Loucy (cell line): ENCODE measurements around the gene TACO1.

Experiments
- H2AFZ ChIP-seq: fragments of 200-600 bp; sonication (generic); 2 replicates; pipeline ENCODE4 v1.6.0; 2016; ENCODE audit warnings: antibody characterized with exemption, mild to moderate bottlenecking, low read length, moderate library complexity
- H3F3A ChIP-seq: fragments of 200-600 bp; 2 replicates; pipeline ENCODE4 v1.6.0; 2016; ENCODE audit warnings: antibody characterized with exemption, low read depth, mild to moderate bottlenecking
- H3K27me3 ChIP-seq: fragments of 200-600 bp; sonication (generic); 2 replicates; pipeline ENCODE4 v1.6.1; 2014; ENCODE audit warnings: low read length, mild to moderate bottlenecking; ENCODE audit not compliant: insufficient read depth, poor library complexity, severe bottlenecking
- H3K36me3 ChIP-seq: fragments of 200-600 bp; sonication (generic); 2 replicates; pipeline ENCODE4 v1.6.1; 2016; ENCODE audit warnings: low read length; ENCODE audit not compliant: insufficient read depth
- H3K4me1 ChIP-seq: fragments of 200-600 bp; sonication (generic); 2 replicates; pipeline ENCODE4 v1.5.1; 2014; ENCODE audit warnings: low read length, mild to moderate bottlenecking; ENCODE audit not compliant: insufficient read depth, poor library complexity, severe bottlenecking
- H3K4me2 ChIP-seq: fragments of 200-600 bp; sonication (generic); 2 replicates; pipeline ENCODE4 v1.6.0; 2014; ENCODE audit warnings: antibody characterized with exemption, low read length, low read depth, mild to moderate bottlenecking; ENCODE audit not compliant: poor library complexity, severe bottlenecking
- H3K4me3 ChIP-seq: fragments of 200-600 bp; sonication (generic); 2 replicates; pipeline ENCODE4 v1.5.1; 2014; ENCODE audit warnings: low read length, mild to moderate bottlenecking, mixed read lengths; ENCODE audit not compliant: poor library complexity, severe bottlenecking
- H3K79me2 ChIP-seq: fragments of 200-600 bp; sonication (generic); 2 replicates; pipeline ENCODE4 v1.6.1; 2014; ENCODE audit warnings: low read length; ENCODE audit not compliant: insufficient read depth
- H3K9ac ChIP-seq: fragments of 200-600 bp; sonication (generic); 2 replicates; pipeline ENCODE4 v1.6.0; 2014; ENCODE audit warnings: mild to moderate bottlenecking, low read depth, low read length, moderate library complexity; ENCODE audit not compliant: poor library complexity, severe bottlenecking
- H3K9me2 ChIP-seq: fragments of 200-600 bp; sonication (generic); replicated peaks from 2 replicates; pipeline ENCODE4 v1.6.1; 2016; ENCODE audit warnings: low read depth, low read length, mixed read lengths
- H3K9me3 ChIP-seq: fragments of 200-600 bp; sonication (generic); 2 replicates; pipeline ENCODE4 v1.6.1; 2014; ENCODE audit warnings: mild to moderate bottlenecking, antibody characterized with exemption, low read length, low read depth; ENCODE audit not compliant: insufficient read depth
- H4K20me1 ChIP-seq: fragments of 200-600 bp; sonication (generic); 2 replicates; pipeline ENCODE4 v1.6.0; 2014; ENCODE audit warnings: antibody characterized with exemption, low read length, mild to moderate bottlenecking; ENCODE audit not compliant: insufficient read depth, poor library complexity, severe bottlenecking
- CTCF ChIP-seq: fragments of 200-600 bp; sonication (generic); conservative IDR thresholded peaks from 2 replicates; pipeline ENCODE4 v1.5.1; 2014; ENCODE audit warnings: mild to moderate bottlenecking, antibody characterized with exemption, low read length
- EZH2phosphoT487 ChIP-seq: fragments of 200-600 bp; IDR thresholded peaks from 2 replicates; pipeline ENCODE4 v1.6.1; 2018; ENCODE audit warnings: antibody characterized with exemption, mild to moderate bottlenecking, moderate library complexity, borderline replicate concordance

TACO1 gene

GRCh38 chr17:63623786-63624530 lies 23.3 kb downstream of the TACO1 start:
- Histone ChIP-seq H3K79me2 (peaks cover 58% of the 10 kb centered on the region), H3K27me3 (no peaks in the 10 kb centered on the region), H3F3A (peaks cover 9% of the 10 kb centered on the region; the same call in 1 of the 2 replicates), H3K9me2 (no peaks in the 10 kb centered on the region), H4K20me1 (peaks cover 44% of the 10 kb centered on the region), H3K36me3 (no peaks in the 10 kb centered on the region), H3K4me1 (peaks cover 51% of the 10 kb centered on the region), H3K4me2 (peak overlapping the region; percentile 98), H2AFZ (no peak overlapping the region), H3K9ac (peak overlapping the region; percentile 64), H3K4me3 (peak overlapping the region; percentile 83), H3K9me3 (no peaks in the 10 kb centered on the region)
- TF ChIP-seq EZH2phosphoT487 (no peak), CTCF (no peak)

- H3K27me3 ChIP-seq = no peaks in the 10 kb centered on the region
- peaks cover 9% of the 10 kb centered on the region; the same call in 1 of the 2 replicates for H3F3A ChIP-seq
- H3K9me3 ChIP-seq = no peaks in the 10 kb centered on the region
- peak overlapping the region; percentile 98 for H3K4me2 ChIP-seq
- no peak overlapping the region for H2AFZ ChIP-seq
- no peaks in the 10 kb centered on the region for H3K36me3 ChIP-seq
- peak overlapping the region; percentile 83 for H3K4me3 ChIP-seq
- TF ChIP-seq EZH2phosphoT487 = no peak
- no peak for TF ChIP-seq CTCF
- no peaks in the 10 kb centered on the region for H3K9me2 ChIP-seq
- H4K20me1 ChIP-seq = peaks cover 44% of the 10 kb centered on the region
- peaks cover 59% of the 10 kb centered on the region for H3K79me2 ChIP-seq
- peaks cover 57% of the 10 kb centered on the region for H3K4me1 ChIP-seq
- H3K9ac ChIP-seq = peak overlapping the region; percentile 64
These were observed 23.8 kb downstream of the TACO1 start for GRCh38 chr17:63624531-63624880.

GRCh38 chr17:63626551-63627180 lies 26.0 kb downstream of the TACO1 start:
- peaks cover 56% of the 10 kb centered on the region for H3K4me1 ChIP-seq
- H4K20me1 ChIP-seq = peaks cover 44% of the 10 kb centered on the region
- H3K4me2 ChIP-seq = peak overlapping the region; percentile 98
- no peak overlapping the region for H2AFZ ChIP-seq
- H3K9ac ChIP-seq = peak overlapping the region; percentile 64
- no peaks in the 10 kb centered on the region for H3K36me3 ChIP-seq
- no peaks in the 10 kb centered on the region for H3K9me3 ChIP-seq
- H3K27me3 ChIP-seq = no peaks in the 10 kb centered on the region
- no peaks in the 10 kb centered on the region for H3K9me2 ChIP-seq
- no peak for TF ChIP-seq CTCF
- no peak for TF ChIP-seq EZH2phosphoT487
- 0 out of 2 replicates have a peak, but pooled peaks cover 6% of the 10 kb centered on the region for H3F3A ChIP-seq
- peak overlapping the region; percentile 83 for H3K4me3 ChIP-seq
- peaks cover 70% of the 10 kb centered on the region for H3K79me2 ChIP-seq
